A549 treated with dexamethasone at 1 μM for 4 hours (cell line): ENCODE results near the gene CMYA5. TPM values are rescaled to one million over a fixed set of nuclear protein-coding genes. Genes with fewer than 3 reads are reported as not detected.

Experiments used
- total RNA-seq: library from RNA; stranded (reverse); fragments of 200-300 nt; extraction: Qiagen RNA extraction; gene quantifications from 5 replicates; pipeline ENCODE4 v1.2.3, GENCODE V29; 2022

Gene CMYA5
- total RNA-seq, result 0.08 to 0.28 TPM (median 0.09 TPM) in 5 replicates

DNA sequence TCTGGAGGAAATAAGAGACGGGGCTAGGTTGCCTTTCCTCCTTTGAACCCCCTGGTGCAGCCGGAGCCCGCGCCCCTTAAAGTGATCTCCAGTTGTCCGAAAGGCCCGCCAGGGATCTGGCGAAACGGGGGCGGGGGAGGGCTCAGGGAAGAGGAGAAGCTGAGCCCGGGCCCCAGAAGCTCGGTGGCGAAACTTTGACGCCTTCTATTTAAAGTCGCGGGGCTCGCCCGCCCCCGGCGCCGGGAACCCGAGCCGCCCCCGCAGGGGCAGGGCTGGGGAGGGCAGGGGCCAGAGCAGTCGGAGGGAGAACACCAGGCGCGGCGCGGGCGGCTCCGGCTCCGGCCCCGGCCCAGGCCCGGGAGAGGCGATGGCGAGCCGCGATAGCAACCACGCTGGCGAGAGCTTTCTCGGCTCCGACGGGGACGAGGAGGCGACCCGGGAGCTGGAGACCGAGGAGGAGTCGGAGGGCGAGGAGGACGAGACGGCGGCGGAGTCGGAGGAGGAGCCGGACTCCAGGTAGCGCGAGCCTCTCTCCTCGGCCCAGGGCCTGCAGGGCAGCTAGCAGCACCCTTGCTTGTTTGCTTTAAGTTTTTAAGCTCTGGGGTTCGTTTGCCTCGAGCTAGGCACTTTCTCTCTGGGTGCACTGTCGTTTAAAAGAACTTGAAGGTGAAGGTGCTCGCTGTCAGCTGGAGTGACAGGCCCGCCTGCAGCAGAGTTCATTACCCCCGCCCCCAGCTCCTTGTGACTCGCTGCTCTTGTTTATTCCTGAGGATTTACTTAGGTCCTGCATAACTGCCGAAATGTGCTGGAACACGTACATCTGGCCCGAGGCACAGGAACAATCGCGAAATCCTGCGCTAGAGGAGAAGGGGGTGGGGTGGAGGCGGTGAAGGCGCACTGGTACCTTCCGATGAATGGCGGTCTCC lies at the start of gene CMYA5:
Gene CMYA5 (plus strand): TSS at position 296 of the 926 bp plus-strand sequence. CDS start 72 bp downstream, at position 368.

Other genes with a start within 250 kb of the CMYA5 start
- gene HOMER1, start 175.7 kb upstream of the CMYA5 start, total RNA-seq, result 4.0 to 7.0 TPM (median 6.3 TPM) in 5 replicates
- 17.7 to 25.7 TPM (median 20.9 TPM) in 5 replicates for gene TENT2, start 77.4 kb upstream of the CMYA5 start, total RNA-seq